Left colon (tissue), 2 donors: ENCODE data around the gene BICRAL. TPM values are rescaled to one million over a fixed set of nuclear protein-coding genes. Genes with fewer than 3 reads are reported as not detected.
"Not testable (repeated sequence)": the region's sequence is repeated elsewhere in the genome, so short reads cannot be mapped to it uniquely, and the experiment has no call there.

Source experiments
- ATAC-seq: fragments of 200-7000 bp; cut with Tn5 transposase; one replicate; pipeline ENCODE4 v1.9.1; 2020; ENCODE audit warnings: mild to moderate bottlenecking, moderate library complexity
- DNase-seq, 2 donors: peaks; one replicate each; pipeline ENCODE4 v3.0.0-alpha.2; 2020
- intact Hi-C, 2 donors: fragments of 100-400 bp; cut with DNase I in 1 of 2; cut with micrococcal nuclease in 1 of 2; formaldehyde crosslinking; loops; one replicate each; pipeline versions ENCODE4 v1.11.2 to v1.14.0; 2022; cut with DNase I, micrococcal nuclease
- total RNA-seq, 2 donors: library from RNA; stranded (reverse); fragmentation: NEBNext Ultra II Directional; extraction: Animal tissue kit (Norgen Biotek cat#: 25700); gene quantifications; one replicate each; pipeline ENCODE4 v1.2.1, GENCODE V29; 2021
- donor health status: DM: no; HTN: no; CAD: no.
- donor health status: DM: yes; HTN: yes; CAD: no.

BICRAL gene
- total RNA-seq, 2 donors from 2014 or later, result 20.2 to 20.5 TPM

GRCh38 chr6:42873313-42873712, 91.5 kb downstream of the BICRAL start:
- ATAC-seq, result no peak
- intact Hi-C loops, result no loop called here
- no peak for DNase-seq

- ATAC-seq, result no peak
- no peak for DNase-seq
- intact Hi-C loops, result loop anchor here in 1 of 2 donors (5.0 kb wide), 2 partner anchors 130 to 215 kb away; partner anchors contain the start of gene TBCC
These were observed 95.8 kb downstream of the BICRAL start for GRCh38 chr6:42877695-42878094.

- peak; percentile 94 for ATAC-seq
- intact Hi-C loops, result loop anchor here in 1 of 2 donors (5.0 kb wide), 2 partner anchors 132 to 217 kb away; partner anchors contain the start of gene TBCC
- DNase-seq, result peak; percentile 85 to 86
These were observed 97.8 kb downstream of the BICRAL start, which contains the start of gene RPL7L1 for GRCh38 chr6:42879372-42880239. RPL7L1 (plus strand) TSS chr6:42879616; CDS start chr6:42879911, 295 bp downstream.

GRCh38 chr6:42880240-42880817, 98.5 kb downstream of the BICRAL start:
- intact Hi-C loops, ATAC-seq: not testable (repeated sequence)

GRCh38 chr6:42880871-42881270, 99.0 kb downstream of the BICRAL start:
- ATAC-seq, DNase-seq, intact Hi-C loops: not testable (repeated sequence)

More at GRCh38 chr6:42880240-42880817, 98.5 kb downstream of the BICRAL start:
- DNase-seq, result not testable (repeated sequence)

GRCh38 chr6:42885702-42886101, 103.8 kb downstream of the BICRAL start:
- DNase-seq (no peak), ATAC-seq (no peak)
- intact Hi-C loops, result no loop called here

GRCh38 chr6:42888201-42888600, 106.3 kb downstream of the BICRAL start:
- intact Hi-C loops, ATAC-seq, DNase-seq: not testable (repeated sequence)

GRCh38 chr6:42889815-42890214, 108.0 kb downstream of the BICRAL start:
- ATAC-seq (no peak), DNase-seq (no peak)
- intact Hi-C loops, result no loop called here

GRCh38 chr6:42890311-42891198, 108.7 kb downstream of the BICRAL start:
- peak; percentile 98 for ATAC-seq
- DNase-seq, result peak; percentile 94 to 97
- intact Hi-C loops, result no loop called here

- intact Hi-C loops, result no loop called here
- no peak for ATAC-seq
- DNase-seq, result no peak
These were observed 109.4 kb downstream of the BICRAL start for GRCh38 chr6:42891199-42891722.

- intact Hi-C loops, DNase-seq, ATAC-seq: not testable (repeated sequence)
These were observed 112.4 kb downstream of the BICRAL start for GRCh38 chr6:42894041-42894828.

GRCh38 chr6:42896178-42896719, 114.4 kb downstream of the BICRAL start:
- no peak for DNase-seq
- intact Hi-C loops, result no loop called here
- ATAC-seq, result no peak

- ATAC-seq (no peak), DNase-seq (peak; percentile 49 to 76)
- intact Hi-C loops, result no loop called here
These were observed 117.1 kb downstream of the BICRAL start for GRCh38 chr6:42898891-42899361.

- intact Hi-C loops, result loop anchor here (5.0 to 10.0 kb wide), 3 partner anchors 145 to 245 kb away; no protein-coding TSS in a partner anchor
- ATAC-seq, result no peak
These were observed 118.0 kb downstream of the BICRAL start for GRCh38 chr6:42899871-42900270.

GRCh38 chr6:42901538-42901957, 119.7 kb downstream of the BICRAL start:
- DNase-seq (peak; percentile 63 to 64), ATAC-seq (peak; percentile 91)
- intact Hi-C loops, result loop anchor here (5.0 to 10.0 kb wide), 3 partner anchors 143 to 243 kb away; no protein-coding TSS in a partner anchor

More at GRCh38 chr6:42899871-42900270, 118.0 kb downstream of the BICRAL start:
- DNase-seq, result no peak

GRCh38 chr6:42902429-42903263, 120.8 kb downstream of the BICRAL start:
- intact Hi-C loops, result loop anchor here (5.0 to 10.0 kb wide), 3 partner anchors 142 to 242 kb away; no protein-coding TSS in a partner anchor
- not testable (repeated sequence) for DNase-seq, ATAC-seq
